HG03457 (cell line): ENCODE data around the gene MAGI2.

ENCODE experiments used
- ATAC-seq: cut with Tn5 transposase; IDR thresholded peaks from one replicate; pipeline ENCODE4 v1.9.1; 2021; ENCODE audit warnings: moderate number of reproducible peaks; ENCODE audit not compliant: unreplicated experiment

The MAGI2 gene

GRCh38 chr7:78684201-78684600 is 769.3 kb downstream of the MAGI2 start:
- ATAC-seq: no peak

GRCh38 chr7:78683566-78683965 is 769.9 kb downstream of the MAGI2 start:
- ATAC-seq: no peak

GRCh38 chr7:78679112-78679876 is 774.2 kb downstream of the MAGI2 start:
- ATAC-seq: no peak

- no peak for ATAC-seq
Measured at GRCh38 chr7:78677391-78677790, 776.1 kb downstream of the MAGI2 start.

- ATAC-seq: no peak
Measured at GRCh38 chr7:78675511-78675910, 778.0 kb downstream of the MAGI2 start.

GRCh38 chr7:78673272-78673671 is 780.2 kb downstream of the MAGI2 start:
- ATAC-seq: no peak

- ATAC-seq: no peak
Measured at GRCh38 chr7:78662939-78663338, 790.5 kb downstream of the MAGI2 start.

GRCh38 chr7:78649976-78650375 is 803.5 kb downstream of the MAGI2 start:
- no peak for ATAC-seq

GRCh38 chr7:78649236-78649635 is 804.2 kb downstream of the MAGI2 start:
- ATAC-seq: no peak

- no peak for ATAC-seq
Measured at GRCh38 chr7:78642751-78643150, 810.7 kb downstream of the MAGI2 start.

GRCh38 chr7:78638364-78638763 is 815.1 kb downstream of the MAGI2 start:
- ATAC-seq: no peak

- ATAC-seq: no peak
Measured at GRCh38 chr7:78636727-78637126, 816.7 kb downstream of the MAGI2 start.

GRCh38 chr7:78635026-78635793 is 818.3 kb downstream of the MAGI2 start:
- ATAC-seq: no peak

GRCh38 chr7:78634093-78634492 is 819.4 kb downstream of the MAGI2 start:
- ATAC-seq: no peak

- ATAC-seq: no peak
Measured at GRCh38 chr7:78620920-78621319, 832.5 kb downstream of the MAGI2 start.

GRCh38 chr7:78616539-78616938 is 836.9 kb downstream of the MAGI2 start:
- ATAC-seq: no peak

GRCh38 chr7:78609281-78609680 is 844.2 kb downstream of the MAGI2 start:
- ATAC-seq: no peak

- no peak for ATAC-seq
Measured at GRCh38 chr7:78607099-78607498, 846.4 kb downstream of the MAGI2 start.

- no peak for ATAC-seq
Measured at GRCh38 chr7:78605119-78605518, 848.3 kb downstream of the MAGI2 start.

- ATAC-seq: no peak
Measured at GRCh38 chr7:78601728-78602127, 851.7 kb downstream of the MAGI2 start.

- no peak for ATAC-seq
Measured at GRCh38 chr7:78594156-78594555, 859.3 kb downstream of the MAGI2 start.

GRCh38 chr7:78588393-78588792 is 865.1 kb downstream of the MAGI2 start:
- ATAC-seq: no peak
